Mesenchymal stem cell (in vitro differentiated cells and primary cell): Measurements from ENCODE around the gene PPP4R3B.

Source experiments
- DNase-seq: peaks from one replicate; pipeline ENCODE4 v3.0.0-alpha.2; 2013
- H2AFZ ChIP-seq: one replicate; pipeline ENCODE4 v1.6.1; 2013; ENCODE audit warnings: low read depth, mild to moderate bottlenecking, control low read depth, inconsistent platforms, low read length, moderate library complexity
- H2AK5ac ChIP-seq: 2 replicates; pipeline ENCODE4 v1.6.1; 2013; ENCODE audit warnings: low read length, moderate library complexity, mild to moderate bottlenecking, inconsistent platforms; ENCODE audit not compliant: severe bottlenecking
- H2BK120ac ChIP-seq: one replicate; pipeline ENCODE4 v1.6.1; 2013; ENCODE audit warnings: low read depth, mild to moderate bottlenecking, inconsistent platforms, low read length, moderate library complexity
- H2BK12ac ChIP-seq, 2 experiments: one replicate each; pipeline ENCODE4 v1.6.1; 2013; ENCODE audit warnings: inconsistent platforms in 2 of 2, low read length in 2 of 2, mild to moderate bottlenecking in 2 of 2, moderate library complexity in 2 of 2, control low read depth in 1 of 2
- H2BK15ac ChIP-seq: one replicate; pipeline ENCODE4 v1.6.1; 2013; ENCODE audit warnings: mild to moderate bottlenecking, low read depth, inconsistent platforms; ENCODE audit not compliant: poor library complexity, severe bottlenecking
- H2BK5ac ChIP-seq: 2 replicates; pipeline ENCODE4 v1.6.1; 2013; ENCODE audit warnings: low read depth, mild to moderate bottlenecking, low read length, control low read depth, inconsistent platforms; ENCODE audit not compliant: poor library complexity, severe bottlenecking
- H3K14ac ChIP-seq, 2 experiments: one replicate each; pipeline ENCODE4 v1.6.1; 2013; ENCODE audit warnings: inconsistent platforms in 2 of 2, low read length in 2 of 2, control low read depth in 1 of 2, mild to moderate bottlenecking in 1 of 2, moderate library complexity in 1 of 2
- H3K18ac ChIP-seq, 2 experiments: one replicate each; pipeline ENCODE4 v1.6.1; 2013; ENCODE audit warnings: inconsistent platforms in 2 of 2, low read length in 2 of 2, control low read depth in 1 of 2, low read depth in 1 of 2, mild to moderate bottlenecking in 1 of 2
- H3K23ac ChIP-seq, 2 experiments: one replicate each; pipeline ENCODE4 v1.6.1; 2013; ENCODE audit warnings: inconsistent platforms in 2 of 2, low read length in 2 of 2, mild to moderate bottlenecking in 2 of 2, moderate library complexity in 2 of 2, control low read depth in 1 of 2
- H3K27ac ChIP-seq: 2 replicates; pipeline ENCODE4 v1.5.1; 2013; ENCODE audit warnings: mild to moderate bottlenecking, moderate library complexity, low read length, control low read depth, inconsistent platforms; ENCODE audit not compliant: poor library complexity, severe bottlenecking
- H3K27me3 ChIP-seq, 2 experiments: 2 replicates each; pipeline versions ENCODE4 v1.6.1 to v1.7.0; 2013; ENCODE audit warnings: low read length in 2 of 2, mild to moderate bottlenecking in 2 of 2, moderate library complexity in 2 of 2, control low read depth in 1 of 2, inconsistent platforms in 1 of 2; ENCODE audit not compliant: control insufficient read depth in 1 of 2, insufficient read depth in 1 of 2
- H3K36me3 ChIP-seq, 2 experiments: 2 replicates each; pipeline versions ENCODE4 v1.6.1 to v1.7.0; 2013; ENCODE audit warnings: low read length in 2 of 2, control low read depth in 1 of 2, inconsistent platforms in 1 of 2, low read depth in 1 of 2, mild to moderate bottlenecking in 1 of 2; ENCODE audit not compliant: insufficient read depth in 2 of 2, control insufficient read depth in 1 of 2
- H3K4ac ChIP-seq, 2 experiments: one replicate each; pipeline ENCODE4 v1.6.1; 2013; ENCODE audit warnings: inconsistent platforms in 2 of 2, low read length in 2 of 2, mild to moderate bottlenecking in 2 of 2, moderate library complexity in 2 of 2, control low read depth in 1 of 2, low read depth in 1 of 2
- H3K4me1 ChIP-seq: 2 replicates; pipeline ENCODE4 v1.6.1; 2013; ENCODE audit warnings: low read depth, low read length, control low read depth; ENCODE audit not compliant: control insufficient read depth, insufficient read depth
- H3K4me2 ChIP-seq: 2 replicates; pipeline ENCODE4 v1.6.1; 2013; ENCODE audit warnings: low read length, mild to moderate bottlenecking, inconsistent platforms; ENCODE audit not compliant: poor library complexity, severe bottlenecking
- H3K4me3 ChIP-seq, 2 experiments: 2 replicates each; pipeline versions ENCODE4 v1.5.1 to v1.7.0; 2013; ENCODE audit warnings: low read length in 2 of 2, mild to moderate bottlenecking in 2 of 2, control low read depth in 1 of 2, low read depth in 1 of 2; ENCODE audit not compliant: insufficient read depth in 1 of 2
- H3K79me1 ChIP-seq: replicated peaks from 2 replicates; pipeline ENCODE4 v1.6.1; 2013; ENCODE audit warnings: mild to moderate bottlenecking, control low read depth, low read length, inconsistent platforms; ENCODE audit not compliant: poor library complexity, severe bottlenecking
- H3K9ac ChIP-seq: 2 replicates; pipeline ENCODE4 v1.7.0; 2013; ENCODE audit warnings: mild to moderate bottlenecking, low read length, moderate library complexity
- H3K9me3 ChIP-seq: 2 replicates; pipeline ENCODE4 v1.7.0; 2013; ENCODE audit warnings: mild to moderate bottlenecking, low read length; ENCODE audit not compliant: control insufficient read depth
- H4K8ac ChIP-seq: one replicate; pipeline ENCODE4 v1.6.1; 2013; ENCODE audit warnings: inconsistent platforms, mild to moderate bottlenecking, low read length, moderate library complexity
- H4K91ac ChIP-seq: one replicate; pipeline ENCODE4 v1.6.1; 2013; ENCODE audit warnings: mild to moderate bottlenecking, low read length, inconsistent platforms
- WGBS: methylation state at CpG from one replicate; pipeline ENCODE4 v1.1.7; 2013; ENCODE audit warnings: mixed read lengths; 5-methylcytosine and 5-hydroxymethylcytosine counted together

Gene PPP4R3B

GRCh38 chr2:55530539-55531081 lies 86.8 kb downstream of the PPP4R3B start:
- no peak overlapping the region for H3K4me2 ChIP-seq
- peaks cover 8% of the 10 kb centered on the region for H3K79me1 ChIP-seq
- no peak for DNase-seq
- no peaks in the 10 kb centered on the region for H3K4me1 ChIP-seq
- H4K8ac ChIP-seq: no peak overlapping the region
- no peak overlapping the region for H3K18ac ChIP-seq
- H3K9me3 ChIP-seq: no peaks in the 10 kb centered on the region
- H2AFZ ChIP-seq: no peak overlapping the region
- no peak overlapping the region for H3K14ac ChIP-seq
- H3K4me3 ChIP-seq: no peak overlapping the region
- no peak overlapping the region for H3K27ac ChIP-seq
- no peak overlapping the region for H2BK12ac ChIP-seq
- H3K4ac ChIP-seq: no peak overlapping the region
- H4K91ac ChIP-seq: no peak overlapping the region
- peaks cover 16 to 74% of the 10 kb centered on the region in 2 experiments for H3K36me3 ChIP-seq
- H2AK5ac ChIP-seq: no peak overlapping the region
- over 99% methylated on average over 5 of the region's 6 CpGs for WGBS
- no peak overlapping the region for H2BK120ac ChIP-seq
- no peaks in the 10 kb centered on the region for H3K27me3 ChIP-seq
- H3K9ac ChIP-seq: no peak overlapping the region
- no peak overlapping the region for H3K23ac ChIP-seq
- H2BK5ac ChIP-seq: no peak overlapping the region
- no peak overlapping the region for H2BK15ac ChIP-seq

- no peak overlapping the region for H3K18ac ChIP-seq
- H4K91ac ChIP-seq: no peak overlapping the region
- peaks cover 10% of the 10 kb centered on the region for H3K79me1 ChIP-seq
- no peaks in the 10 kb centered on the region for H3K9me3 ChIP-seq
- H2BK12ac ChIP-seq: no peak overlapping the region
- no peak overlapping the region for H3K14ac ChIP-seq
- H3K4me1 ChIP-seq: no peaks in the 10 kb centered on the region
- no peak overlapping the region for H2BK120ac ChIP-seq
- H3K23ac ChIP-seq: no peak overlapping the region
- no peak overlapping the region for H2BK15ac ChIP-seq
- no peak overlapping the region for H4K8ac ChIP-seq
- H3K4me2 ChIP-seq: no peak overlapping the region
- no peak overlapping the region for H3K27ac ChIP-seq
- no peak overlapping the region for H2AK5ac ChIP-seq
- no peak for DNase-seq
- H3K9ac ChIP-seq: no peak overlapping the region
- peaks cover 22 to 67% of the 10 kb centered on the region in 2 experiments for H3K36me3 ChIP-seq
- H3K27me3 ChIP-seq: no peaks in the 10 kb centered on the region
- H2BK5ac ChIP-seq: no peak overlapping the region
- H2AFZ ChIP-seq: no peak overlapping the region
- H3K4me3 ChIP-seq: no peak overlapping the region
- 100% methylated on average over 1 of the region's 1 CpG for WGBS
- no peak overlapping the region for H3K4ac ChIP-seq
Measured at GRCh38 chr2:55526174-55526573, 91.2 kb downstream of the PPP4R3B start.

DNA sequence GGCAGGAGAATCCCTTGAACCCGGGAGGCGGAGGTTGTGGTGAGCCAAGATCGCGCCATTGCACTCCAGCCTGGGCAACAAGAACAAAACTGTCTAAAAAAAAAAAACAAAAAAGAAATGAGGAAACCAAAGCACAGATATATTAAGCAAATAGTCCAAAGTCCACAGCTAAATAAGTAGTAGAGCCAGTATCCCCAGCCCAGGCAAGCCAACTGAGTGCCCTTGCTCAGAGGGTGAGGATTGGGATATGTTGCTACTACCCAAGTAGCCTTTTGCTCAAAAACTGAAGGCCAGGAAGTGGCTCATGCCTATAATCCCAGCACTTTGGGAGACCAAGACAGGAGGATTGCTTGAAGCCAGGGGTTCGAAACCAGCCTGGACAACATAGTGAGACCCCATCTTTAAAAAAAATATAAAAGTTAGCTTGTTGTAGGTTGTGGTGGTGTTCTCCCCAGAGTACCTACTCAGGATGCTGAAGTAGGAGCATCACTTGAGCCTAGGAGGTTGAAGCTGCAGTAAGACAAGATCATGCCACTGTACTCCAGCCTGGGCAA lies 92.5 kb downstream of the PPP4R3B start:
- H3K4me1 ChIP-seq: peaks cover 2% of the 10 kb centered on the region
- WGBS: 95% methylated on average over 3 of the region's 5 CpGs
- no peaks in the 10 kb centered on the region for H3K9me3 ChIP-seq
- peaks cover 15% of the 10 kb centered on the region for H3K79me1 ChIP-seq
- H3K4me3 ChIP-seq: no peak overlapping the region
- no peak overlapping the region for H2BK12ac ChIP-seq
- H2AK5ac ChIP-seq: no peak overlapping the region
- no peak overlapping the region for H2BK120ac ChIP-seq
- no peak for DNase-seq
- H3K18ac ChIP-seq: no peak overlapping the region
- no peaks in the 10 kb centered on the region for H3K27me3 ChIP-seq
- H4K91ac ChIP-seq: no peak overlapping the region
- H3K4ac ChIP-seq: no peak overlapping the region
- H3K23ac ChIP-seq: no peak overlapping the region
- H2BK15ac ChIP-seq: no peak overlapping the region
- H3K4me2 ChIP-seq: no peak overlapping the region
- no peak overlapping the region for H3K27ac ChIP-seq
- no peak overlapping the region for H2AFZ ChIP-seq
- no peak overlapping the region for H4K8ac ChIP-seq
- no peak overlapping the region for H3K14ac ChIP-seq
- H3K9ac ChIP-seq: no peak overlapping the region
- peaks cover 18 to 56% of the 10 kb centered on the region in 2 experiments for H3K36me3 ChIP-seq
- no peak overlapping the region for H2BK5ac ChIP-seq

- DNase-seq: peak; percentile 24
- Histone ChIP-seq H3K4ac (peak overlapping the region in 1 of 2 experiments; percentile 24), H3K36me3 (peaks cover 7 to 23% of the 10 kb centered on the region in 2 experiments), H3K4me3 (peak overlapping the region; percentile 78 to 86), H3K14ac (peak overlapping the region in 1 of 2 experiments; percentile 90), H2AFZ (peak overlapping the region; percentile 83), H3K18ac (peak overlapping the region; percentile 45 to 78), H4K91ac (peak overlapping the region; percentile 41), H2BK12ac (no peak overlapping the region), H3K9ac (peak overlapping the region; percentile 96), H2BK15ac (no peak overlapping the region), H3K9me3 (no peaks in the 10 kb centered on the region), H3K4me1 (peaks cover 2% of the 10 kb centered on the region), H3K27me3 (no peaks in the 10 kb centered on the region), H3K4me2 (peak overlapping the region; percentile 90), H2BK5ac (no peak overlapping the region), H3K23ac (peak overlapping the region in 1 of 2 experiments; percentile 97), H3K79me1 (peaks cover 18% of the 10 kb centered on the region), H2AK5ac (no peak overlapping the region), H4K8ac (peak overlapping the region; percentile 76), H3K27ac (peak overlapping the region; percentile 46), H2BK120ac (peak overlapping the region; percentile 24)
- 29% methylated on average over 33 of the region's 35 CpGs for WGBS
Measured at GRCh38 chr2:55519938-55520885, 97.2 kb downstream of the PPP4R3B start.
